ENCODE data around the gene GPRC5A. TPM values are rescaled to one million over a fixed set of nuclear protein-coding genes. Genes with fewer than 3 reads are reported as not detected.

Gene GPRC5A
- total and polyA plus RNA-seq, 2 experiments from 2014 or later, result 0.16 to 0.38 TPM

DNA sequence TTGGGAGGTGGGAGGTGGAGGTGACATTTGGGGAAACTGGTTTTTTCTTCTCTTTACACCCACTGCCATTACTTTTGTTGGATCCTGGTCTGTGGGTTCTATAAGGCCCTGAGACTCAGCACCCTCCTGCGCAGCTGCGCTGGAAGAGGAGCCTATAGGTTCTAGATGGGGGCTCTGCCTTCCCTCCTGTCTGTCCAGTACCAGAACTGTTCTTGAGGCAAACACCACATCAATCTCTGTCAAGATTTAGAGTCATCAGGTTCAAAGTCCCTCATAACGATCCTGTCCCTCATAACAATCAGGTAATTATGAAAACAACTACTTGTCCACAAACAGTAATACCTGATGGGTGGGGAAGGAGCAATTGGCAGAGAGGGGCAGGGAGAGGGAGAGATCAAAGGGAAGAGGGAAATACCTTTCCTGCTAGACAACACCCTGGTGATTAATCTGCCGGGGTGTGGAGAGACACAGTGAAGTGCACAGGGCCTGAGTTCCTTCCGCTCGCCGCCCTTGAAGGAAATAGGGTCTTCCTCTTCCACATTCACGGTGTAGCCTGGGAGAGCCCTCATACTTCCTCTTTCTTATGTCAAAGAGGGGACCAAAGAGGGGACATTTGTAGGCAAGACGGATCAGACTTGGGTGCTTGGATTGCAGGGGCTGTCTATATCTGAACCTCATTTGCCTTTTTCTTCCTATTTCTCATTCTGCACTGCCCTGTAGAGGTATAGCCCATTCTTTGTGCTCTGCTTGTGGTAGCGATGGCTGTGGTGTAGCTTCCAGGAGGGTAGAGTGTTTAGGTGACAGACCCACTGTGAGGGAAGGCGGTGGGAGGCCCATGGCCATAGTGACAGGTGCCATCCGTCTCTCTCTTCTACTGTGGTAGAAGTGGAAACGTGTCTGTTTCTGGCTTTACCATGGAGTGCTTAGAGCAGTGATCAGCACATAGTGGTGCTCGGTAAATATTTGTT, 12.6 kb downstream of the GPRC5A start:
- Mint-ChIP-seq H3K4me3 (no peak overlapping the region), H3K27me3 (ENCODE audit: insufficient read depth, low read depth, poor library complexity) (peaks cover 8% of the 10 kb centered on the region), H3K9me3 (no peaks in the 10 kb centered on the region), H3K27ac (no peak overlapping the region), H3K36me3 (ENCODE audit: low read depth) (no peaks in the 10 kb centered on the region), H3K4me1 (no peaks in the 10 kb centered on the region)
- Histone ChIP-seq H3K9me2 (ENCODE audit: insufficient read depth) (0 out of 2 replicates have a peak, but pooled peaks cover 4% of the 10 kb centered on the region), H3F3A (replicated peaks; ENCODE audit: low read depth) (no peaks in the 10 kb centered on the region), H4K20me1 (replicated peaks; ENCODE audit: insufficient read depth) (no peaks in the 10 kb centered on the region), H3K4me1 (ENCODE audit: insufficient read depth) (no peaks in the 10 kb centered on the region), H2AFZ (no peak overlapping the region; the same call in 1 of the 2 replicates), H3K36me3 (ENCODE audit: insufficient read depth) (no peaks in the 10 kb centered on the region), H3K27me3 (ENCODE audit: insufficient read depth) (no peaks in the 10 kb centered on the region), H3K4me3 (no peak overlapping the region), H3K79me2 (replicated peaks; ENCODE audit: insufficient read depth) (no peaks in the 10 kb centered on the region), H3K4me2 (no peak overlapping the region), H3K27ac (ENCODE audit: low read depth) (no peak overlapping the region)
- TF ChIP-seq JUNB (IDR thresholded peaks at IDR 0.05; ENCODE audit: unreplicated experiment) (no peak), CREB1 (CRISPR knock-in tag; IDR thresholded peaks at IDR 0.05; ENCODE audit: low read depth) (no peak), EZH2 (IDR thresholded peaks at IDR 0.05; ENCODE audit: low read depth, unreplicated experiment) (no peak), POLR2AphosphoS5 (IDR thresholded peaks at IDR 0.05; ENCODE audit: low read depth) (no peak)
- TF ChIP-seq, protein P1, sequence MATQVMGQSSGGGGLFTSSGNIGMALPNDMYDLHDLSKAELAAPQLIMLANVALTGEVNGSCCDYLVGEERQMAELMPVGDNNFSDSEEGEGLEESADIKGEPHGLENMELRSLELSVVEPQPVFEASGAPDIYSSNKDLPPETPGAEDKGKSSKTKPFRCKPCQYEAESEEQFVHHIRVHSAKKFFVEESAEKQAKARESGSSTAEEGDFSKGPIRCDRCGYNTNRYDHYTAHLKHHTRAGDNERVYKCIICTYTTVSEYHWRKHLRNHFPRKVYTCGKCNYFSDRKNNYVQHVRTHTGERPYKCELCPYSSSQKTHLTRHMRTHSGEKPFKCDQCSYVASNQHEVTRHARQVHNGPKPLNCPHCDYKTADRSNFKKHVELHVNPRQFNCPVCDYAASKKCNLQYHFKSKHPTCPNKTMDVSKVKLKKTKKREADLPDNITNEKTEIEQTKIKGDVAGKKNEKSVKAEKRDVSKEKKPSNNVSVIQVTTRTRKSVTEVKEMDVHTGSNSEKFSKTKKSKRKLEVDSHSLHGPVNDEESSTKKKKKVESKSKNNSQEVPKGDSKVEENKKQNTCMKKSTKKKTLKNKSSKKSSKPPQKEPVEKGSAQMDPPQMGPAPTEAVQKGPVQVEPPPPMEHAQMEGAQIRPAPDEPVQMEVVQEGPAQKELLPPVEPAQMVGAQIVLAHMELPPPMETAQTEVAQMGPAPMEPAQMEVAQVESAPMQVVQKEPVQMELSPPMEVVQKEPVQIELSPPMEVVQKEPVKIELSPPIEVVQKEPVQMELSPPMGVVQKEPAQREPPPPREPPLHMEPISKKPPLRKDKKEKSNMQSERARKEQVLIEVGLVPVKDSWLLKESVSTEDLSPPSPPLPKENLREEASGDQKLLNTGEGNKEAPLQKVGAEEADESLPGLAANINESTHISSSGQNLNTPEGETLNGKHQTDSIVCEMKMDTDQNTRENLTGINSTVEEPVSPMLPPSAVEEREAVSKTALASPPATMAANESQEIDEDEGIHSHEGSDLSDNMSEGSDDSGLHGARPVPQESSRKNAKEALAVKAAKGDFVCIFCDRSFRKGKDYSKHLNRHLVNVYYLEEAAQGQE (IDR thresholded peaks at IDR 0.05; ENCODE audit: unreplicated experiment), result no peak
- ATAC-seq (no peak), DNase-seq (ENCODE audit: low spot score) (no peak)

DNA sequence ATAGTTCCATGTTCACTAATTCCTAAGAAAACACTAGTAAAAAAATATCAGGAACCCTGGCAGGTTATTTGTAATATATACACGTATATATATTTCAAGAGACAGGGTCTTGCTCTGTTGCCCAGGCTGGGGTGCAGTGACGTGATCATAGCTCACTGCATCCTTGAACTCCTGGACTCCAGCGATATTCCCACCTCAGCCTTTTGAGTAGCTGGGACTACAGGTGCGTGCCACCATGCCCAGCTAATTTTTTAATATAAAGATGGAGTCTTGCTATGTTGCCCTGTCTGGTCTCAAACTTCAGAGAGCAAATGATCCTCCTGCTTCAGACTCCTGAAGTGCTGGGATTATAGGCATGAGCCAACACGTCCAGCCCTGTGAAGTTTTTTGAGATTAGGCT, 16.2 kb downstream of the GPRC5A start:
- no peak overlapping the region for H2AFZ ChIP-seq
- H3K79me2 ChIP-seq (replicated peaks; ENCODE audit: insufficient read depth), result no peaks in the 10 kb centered on the region
- DNase-seq (ENCODE audit: low spot score), result no peak
- Mint-ChIP-seq H3K4me1 (no peaks in the 10 kb centered on the region; the same call in 2 of the 3 replicates), H3K9me3 (no peaks in the 10 kb centered on the region), H3K27me3 (ENCODE audit: insufficient read depth, low read depth, poor library complexity) (peaks cover 5% of the 10 kb centered on the region), H3K27ac (no peak overlapping the region), H3K36me3 (ENCODE audit: low read depth) (no peaks in the 10 kb centered on the region), H3K4me3 (no peak overlapping the region)
- no peak overlapping the region for H3K4me2 ChIP-seq
- no peak for ATAC-seq
- no peak overlapping the region for H3K4me3 ChIP-seq
- no peaks in the 10 kb centered on the region for H4K20me1 ChIP-seq (replicated peaks; ENCODE audit: insufficient read depth)
- no peaks in the 10 kb centered on the region for H3K36me3 ChIP-seq (ENCODE audit: insufficient read depth)
- 0 out of 2 replicates have a peak, but pooled peaks cover 4% of the 10 kb centered on the region for H3K9me2 ChIP-seq (ENCODE audit: insufficient read depth)
- no peaks in the 10 kb centered on the region for H3K27me3 ChIP-seq (ENCODE audit: insufficient read depth)
- H3K27ac ChIP-seq (ENCODE audit: low read depth), result no peak overlapping the region
- TF ChIP-seq NANOG (IDR thresholded peaks at IDR 0.05; ENCODE audit: borderline replicate concordance) (no peak), EZH2phosphoT487 (IDR thresholded peaks at IDR 0.05; ENCODE audit: unreplicated experiment) (no peak), POLR2AphosphoS5 (IDR thresholded peaks at IDR 0.05; ENCODE audit: low read depth) (no peak)
- TF ChIP-seq, protein P2, sequence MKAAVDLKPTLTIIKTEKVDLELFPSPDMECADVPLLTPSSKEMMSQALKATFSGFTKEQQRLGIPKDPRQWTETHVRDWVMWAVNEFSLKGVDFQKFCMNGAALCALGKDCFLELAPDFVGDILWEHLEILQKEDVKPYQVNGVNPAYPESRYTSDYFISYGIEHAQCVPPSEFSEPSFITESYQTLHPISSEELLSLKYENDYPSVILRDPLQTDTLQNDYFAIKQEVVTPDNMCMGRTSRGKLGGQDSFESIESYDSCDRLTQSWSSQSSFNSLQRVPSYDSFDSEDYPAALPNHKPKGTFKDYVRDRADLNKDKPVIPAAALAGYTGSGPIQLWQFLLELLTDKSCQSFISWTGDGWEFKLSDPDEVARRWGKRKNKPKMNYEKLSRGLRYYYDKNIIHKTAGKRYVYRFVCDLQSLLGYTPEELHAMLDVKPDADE (IDR thresholded peaks at IDR 0.05), result no peak
- H3K4me1 ChIP-seq (ENCODE audit: insufficient read depth), result no peaks in the 10 kb centered on the region
- no peaks in the 10 kb centered on the region for H3F3A ChIP-seq (replicated peaks; ENCODE audit: low read depth)

All from GM23338 (cell line).